Loucy (cell line): ENCODE data around the gene SPOPL.

Source experiments
- H2AFZ ChIP-seq: fragments of 200-600 bp; sonication (generic); 2 replicates; pipeline ENCODE4 v1.6.0; 2016; ENCODE audit warnings: antibody characterized with exemption, mild to moderate bottlenecking, low read length, moderate library complexity
- H3F3A ChIP-seq: fragments of 200-600 bp; 2 replicates; pipeline ENCODE4 v1.6.0; 2016; ENCODE audit warnings: antibody characterized with exemption, low read depth, mild to moderate bottlenecking
- H3K27me3 ChIP-seq: fragments of 200-600 bp; sonication (generic); 2 replicates; pipeline ENCODE4 v1.6.1; 2014; ENCODE audit warnings: low read length, mild to moderate bottlenecking; ENCODE audit not compliant: insufficient read depth, poor library complexity, severe bottlenecking
- H3K36me3 ChIP-seq: fragments of 200-600 bp; sonication (generic); 2 replicates; pipeline ENCODE4 v1.6.1; 2016; ENCODE audit warnings: low read length; ENCODE audit not compliant: insufficient read depth
- H3K4me1 ChIP-seq: fragments of 200-600 bp; sonication (generic); 2 replicates; pipeline ENCODE4 v1.5.1; 2014; ENCODE audit warnings: low read length, mild to moderate bottlenecking; ENCODE audit not compliant: insufficient read depth, poor library complexity, severe bottlenecking
- H3K4me2 ChIP-seq: fragments of 200-600 bp; sonication (generic); 2 replicates; pipeline ENCODE4 v1.6.0; 2014; ENCODE audit warnings: antibody characterized with exemption, low read length, low read depth, mild to moderate bottlenecking; ENCODE audit not compliant: poor library complexity, severe bottlenecking
- H3K4me3 ChIP-seq: fragments of 200-600 bp; sonication (generic); 2 replicates; pipeline ENCODE4 v1.5.1; 2014; ENCODE audit warnings: low read length, mild to moderate bottlenecking, mixed read lengths; ENCODE audit not compliant: poor library complexity, severe bottlenecking
- H3K79me2 ChIP-seq: fragments of 200-600 bp; sonication (generic); 2 replicates; pipeline ENCODE4 v1.6.1; 2014; ENCODE audit warnings: low read length; ENCODE audit not compliant: insufficient read depth
- H3K9ac ChIP-seq: fragments of 200-600 bp; sonication (generic); 2 replicates; pipeline ENCODE4 v1.6.0; 2014; ENCODE audit warnings: mild to moderate bottlenecking, low read depth, low read length, moderate library complexity; ENCODE audit not compliant: poor library complexity, severe bottlenecking
- H3K9me2 ChIP-seq: fragments of 200-600 bp; sonication (generic); replicated peaks from 2 replicates; pipeline ENCODE4 v1.6.1; 2016; ENCODE audit warnings: low read depth, low read length, mixed read lengths
- H3K9me3 ChIP-seq: fragments of 200-600 bp; sonication (generic); 2 replicates; pipeline ENCODE4 v1.6.1; 2014; ENCODE audit warnings: mild to moderate bottlenecking, antibody characterized with exemption, low read length, low read depth; ENCODE audit not compliant: insufficient read depth
- H4K20me1 ChIP-seq: fragments of 200-600 bp; sonication (generic); 2 replicates; pipeline ENCODE4 v1.6.0; 2014; ENCODE audit warnings: antibody characterized with exemption, low read length, mild to moderate bottlenecking; ENCODE audit not compliant: insufficient read depth, poor library complexity, severe bottlenecking
- CTCF ChIP-seq: fragments of 200-600 bp; sonication (generic); conservative IDR thresholded peaks from 2 replicates; pipeline ENCODE4 v1.5.1; 2014; ENCODE audit warnings: mild to moderate bottlenecking, antibody characterized with exemption, low read length
- EZH2phosphoT487 ChIP-seq: fragments of 200-600 bp; IDR thresholded peaks from 2 replicates; pipeline ENCODE4 v1.6.1; 2018; ENCODE audit warnings: antibody characterized with exemption, mild to moderate bottlenecking, moderate library complexity, borderline replicate concordance

Gene SPOPL

GRCh38 chr2:138468617-138469016 lies 33.0 kb upstream of the SPOPL start:
- H3K36me3 ChIP-seq, result no peaks in the 10 kb centered on the region
- H3F3A ChIP-seq, result no peaks in the 10 kb centered on the region
- H3K9me3 ChIP-seq, result no peaks in the 10 kb centered on the region
- H3K79me2 ChIP-seq, result no peaks in the 10 kb centered on the region
- H3K4me1 ChIP-seq, result no peaks in the 10 kb centered on the region
- H3K9ac ChIP-seq, result no peak overlapping the region
- H4K20me1 ChIP-seq, result no peaks in the 10 kb centered on the region
- H3K27me3 ChIP-seq, result no peaks in the 10 kb centered on the region
- no peak for TF ChIP-seq EZH2phosphoT487
- no peak for TF ChIP-seq CTCF
- H2AFZ ChIP-seq, result no peak overlapping the region
- H3K9me2 ChIP-seq, result no peaks in the 10 kb centered on the region
- no peak overlapping the region for H3K4me3 ChIP-seq
- no peak overlapping the region for H3K4me2 ChIP-seq

DNA sequence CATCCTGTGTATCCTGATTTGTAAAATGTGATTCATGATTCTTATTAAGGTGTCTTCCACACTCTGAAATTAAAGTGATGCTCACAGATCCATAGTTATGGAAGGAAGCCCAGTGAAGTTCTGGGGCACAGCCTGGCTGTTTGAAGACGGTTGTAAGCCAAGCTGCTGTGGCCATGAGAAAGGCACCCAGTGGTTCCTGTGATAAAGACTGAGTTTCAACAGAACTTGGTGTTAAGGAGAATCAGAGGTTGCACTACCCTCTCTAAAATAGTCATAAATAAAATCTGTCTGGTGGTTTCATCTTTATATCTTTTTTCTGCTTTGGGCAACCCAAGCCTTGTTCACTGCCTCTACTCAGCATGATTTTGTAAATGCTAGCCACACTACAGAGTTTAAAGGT lies 32.2 kb upstream of the SPOPL start:
- no peaks in the 10 kb centered on the region for H3K79me2 ChIP-seq
- H3K4me2 ChIP-seq, result no peak overlapping the region
- H3K36me3 ChIP-seq, result no peaks in the 10 kb centered on the region
- no peak overlapping the region for H3K4me3 ChIP-seq
- H3K9me3 ChIP-seq, result no peaks in the 10 kb centered on the region
- H3K27me3 ChIP-seq, result no peaks in the 10 kb centered on the region
- TF ChIP-seq EZH2phosphoT487 (no peak), CTCF (no peak)
- no peaks in the 10 kb centered on the region for H3F3A ChIP-seq
- no peaks in the 10 kb centered on the region for H3K9me2 ChIP-seq
- H4K20me1 ChIP-seq, result no peaks in the 10 kb centered on the region
- no peak overlapping the region for H2AFZ ChIP-seq
- H3K4me1 ChIP-seq, result no peaks in the 10 kb centered on the region
- H3K9ac ChIP-seq, result no peak overlapping the region

- H3K9me2 ChIP-seq, result no peaks in the 10 kb centered on the region
- H3K4me3 ChIP-seq, result no peak overlapping the region
- TF ChIP-seq EZH2phosphoT487, result no peak
- TF ChIP-seq CTCF, result no peak
- H2AFZ ChIP-seq, result no peak overlapping the region
- no peaks in the 10 kb centered on the region for H4K20me1 ChIP-seq
- H3K36me3 ChIP-seq, result no peaks in the 10 kb centered on the region
- H3K27me3 ChIP-seq, result no peaks in the 10 kb centered on the region
- H3K4me2 ChIP-seq, result no peak overlapping the region
- no peak overlapping the region for H3K9ac ChIP-seq
- H3K79me2 ChIP-seq, result no peaks in the 10 kb centered on the region
- no peaks in the 10 kb centered on the region for H3K4me1 ChIP-seq
- H3F3A ChIP-seq, result no peaks in the 10 kb centered on the region
- H3K9me3 ChIP-seq, result no peaks in the 10 kb centered on the region
These were observed 30.6 kb upstream of the SPOPL start for GRCh38 chr2:138470941-138471340.
